Suprapubic skin (tissue), 3 donors: ENCODE data around the gene HDGFL2.

Experiments used
- POLR2A ChIP-seq, 2 donors: fragments of 450-650 bp; IDR thresholded peaks; one replicate each; pipeline ENCODE4 v1.6.1; 2017; ENCODE audit warnings: antibody characterized with exemption in 2 of 2, mild to moderate bottlenecking in 2 of 2, moderate library complexity in 2 of 2
- TF ChIP-seq, protein P1 (sequence below), 2 donors: fragments of 200-600 bp in 1 of 2; fragments of 450-650 bp in 1 of 2; sonication (generic) in 1 of 2; IDR thresholded peaks; one replicate each; pipeline ENCODE4 v1.5.1; 2016 to 2019; ENCODE audit warnings: antibody characterized with exemption in 2 of 2, mild to moderate bottlenecking in 1 of 2, moderate library complexity in 1 of 2

DNA sequence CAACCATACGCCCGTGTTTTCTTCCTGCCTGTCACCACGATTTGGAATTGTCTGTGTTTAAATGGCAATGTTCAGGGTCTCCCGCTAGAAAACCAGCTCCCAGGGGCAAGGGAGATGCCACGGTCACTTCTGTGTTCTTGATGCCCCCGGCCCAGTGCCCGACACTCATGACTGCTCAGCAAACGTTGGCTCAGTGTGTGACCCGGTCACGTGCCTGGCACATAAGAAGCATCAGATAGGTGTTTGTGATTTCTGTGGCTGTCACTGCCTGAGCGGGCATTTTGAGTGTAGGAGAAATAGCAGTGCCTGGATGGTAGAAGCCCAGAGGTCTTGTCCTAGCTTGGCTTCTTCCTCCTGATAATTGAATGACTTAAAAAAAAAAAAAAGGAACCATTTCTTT lies 15.5 kb downstream of the HDGFL2 start:
- TF ChIP-seq, protein P1, sequence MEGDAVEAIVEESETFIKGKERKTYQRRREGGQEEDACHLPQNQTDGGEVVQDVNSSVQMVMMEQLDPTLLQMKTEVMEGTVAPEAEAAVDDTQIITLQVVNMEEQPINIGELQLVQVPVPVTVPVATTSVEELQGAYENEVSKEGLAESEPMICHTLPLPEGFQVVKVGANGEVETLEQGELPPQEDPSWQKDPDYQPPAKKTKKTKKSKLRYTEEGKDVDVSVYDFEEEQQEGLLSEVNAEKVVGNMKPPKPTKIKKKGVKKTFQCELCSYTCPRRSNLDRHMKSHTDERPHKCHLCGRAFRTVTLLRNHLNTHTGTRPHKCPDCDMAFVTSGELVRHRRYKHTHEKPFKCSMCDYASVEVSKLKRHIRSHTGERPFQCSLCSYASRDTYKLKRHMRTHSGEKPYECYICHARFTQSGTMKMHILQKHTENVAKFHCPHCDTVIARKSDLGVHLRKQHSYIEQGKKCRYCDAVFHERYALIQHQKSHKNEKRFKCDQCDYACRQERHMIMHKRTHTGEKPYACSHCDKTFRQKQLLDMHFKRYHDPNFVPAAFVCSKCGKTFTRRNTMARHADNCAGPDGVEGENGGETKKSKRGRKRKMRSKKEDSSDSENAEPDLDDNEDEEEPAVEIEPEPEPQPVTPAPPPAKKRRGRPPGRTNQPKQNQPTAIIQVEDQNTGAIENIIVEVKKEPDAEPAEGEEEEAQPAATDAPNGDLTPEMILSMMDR (IDR thresholded peaks at IDR 0.05), result no peak
- no peak for TF ChIP-seq POLR2A (IDR thresholded peaks at IDR 0.05)
